Measurements from ENCODE around the gene LTBP1. TPM values are rescaled to one million over a fixed set of nuclear protein-coding genes. Genes with fewer than 3 reads are reported as not detected.

The LTBP1 gene
- total and polyA plus RNA-seq, 8 donors = 11.0 to 134 (median 25.6) TPM

DNA sequence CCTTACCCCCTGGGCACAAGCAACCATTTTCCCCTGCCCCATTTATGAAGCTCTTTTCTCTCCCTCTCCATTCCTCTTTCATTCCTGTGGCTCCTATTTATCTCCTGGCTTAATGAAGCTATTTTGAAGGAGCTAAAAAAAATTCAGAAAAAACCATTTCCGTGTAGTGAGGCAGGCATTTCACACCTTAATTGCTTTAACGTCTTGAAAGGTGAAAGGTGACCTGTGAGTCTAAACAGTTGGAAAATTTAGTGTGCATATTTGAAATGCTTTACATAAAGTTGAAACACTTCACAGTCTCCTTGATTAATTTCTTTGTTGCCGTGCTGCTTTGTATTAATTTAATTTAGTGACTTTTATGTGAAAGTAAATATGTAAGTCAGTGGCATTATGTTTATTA, 83.6 kb downstream of the LTBP1 start:
- WGBS, 5 donors = 61 to 68% (median 67%) methylated on average over 3 of the region's 3 CpGs
- no peaks in the 10 kb centered on the region for H3K27me3 ChIP-seq
- H3K36me3 ChIP-seq = no peaks in the 10 kb centered on the region
- no peaks in the 10 kb centered on the region for H3K9me3 ChIP-seq
- peaks cover 0 to 8% (median 0%) of the 10 kb centered on the region in 4 donors for H3K4me1 ChIP-seq
- intact Hi-C loops (cut with DNase I; ENCODE audit: low total_unique reads) = no loop called here
- H3K27ac ChIP-seq = no peak overlapping the region
- TF ChIP-seq POLR2AphosphoS5 (IDR thresholded peaks at IDR 0.05) (no peak), EP300 (IDR thresholded peaks at IDR 0.05) (no peak), POLR2A (IDR thresholded peaks at IDR 0.05) (no peak)
- TF ChIP-seq, protein P1, sequence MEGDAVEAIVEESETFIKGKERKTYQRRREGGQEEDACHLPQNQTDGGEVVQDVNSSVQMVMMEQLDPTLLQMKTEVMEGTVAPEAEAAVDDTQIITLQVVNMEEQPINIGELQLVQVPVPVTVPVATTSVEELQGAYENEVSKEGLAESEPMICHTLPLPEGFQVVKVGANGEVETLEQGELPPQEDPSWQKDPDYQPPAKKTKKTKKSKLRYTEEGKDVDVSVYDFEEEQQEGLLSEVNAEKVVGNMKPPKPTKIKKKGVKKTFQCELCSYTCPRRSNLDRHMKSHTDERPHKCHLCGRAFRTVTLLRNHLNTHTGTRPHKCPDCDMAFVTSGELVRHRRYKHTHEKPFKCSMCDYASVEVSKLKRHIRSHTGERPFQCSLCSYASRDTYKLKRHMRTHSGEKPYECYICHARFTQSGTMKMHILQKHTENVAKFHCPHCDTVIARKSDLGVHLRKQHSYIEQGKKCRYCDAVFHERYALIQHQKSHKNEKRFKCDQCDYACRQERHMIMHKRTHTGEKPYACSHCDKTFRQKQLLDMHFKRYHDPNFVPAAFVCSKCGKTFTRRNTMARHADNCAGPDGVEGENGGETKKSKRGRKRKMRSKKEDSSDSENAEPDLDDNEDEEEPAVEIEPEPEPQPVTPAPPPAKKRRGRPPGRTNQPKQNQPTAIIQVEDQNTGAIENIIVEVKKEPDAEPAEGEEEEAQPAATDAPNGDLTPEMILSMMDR (IDR thresholded peaks at IDR 0.05) = no peak
- H3K4me3 ChIP-seq = no peak overlapping the region
- DNase-seq = no peak

DNA sequence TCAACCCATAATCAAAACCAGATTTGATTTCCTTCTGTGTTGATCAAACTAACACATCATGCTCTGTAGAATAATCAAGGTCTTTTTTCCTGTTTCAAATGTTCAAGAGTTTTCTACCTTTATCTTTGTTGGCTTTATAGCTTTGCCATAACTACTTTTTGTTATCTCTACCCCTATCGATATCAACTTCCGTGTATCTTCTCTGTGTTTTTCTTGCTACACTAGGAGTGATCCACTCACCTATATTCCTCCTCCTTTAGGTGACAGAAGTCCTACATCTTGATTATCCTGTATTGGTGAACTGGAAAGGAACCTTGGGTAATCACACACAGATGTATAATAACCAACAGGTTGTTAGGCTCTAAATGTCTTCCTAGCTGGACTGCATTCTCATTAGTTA, 85.5 kb downstream of the LTBP1 start:
- TF ChIP-seq POLR2AphosphoS5 (IDR thresholded peaks at IDR 0.05) (no peak), POLR2A (IDR thresholded peaks at IDR 0.05) (no peak)
- no peak overlapping the region for H3K27ac ChIP-seq
- H3K4me1 ChIP-seq = peaks cover 0 to 8% (median 0%) of the 10 kb centered on the region in 4 donors
- no peak for DNase-seq
- H3K4me3 ChIP-seq = no peak overlapping the region
- 27 to 62% (median 39%) methylated on average over 2 of the region's 2 CpGs for WGBS, 5 donors
- no peaks in the 10 kb centered on the region for H3K27me3 ChIP-seq
- intact Hi-C loops (cut with DNase I; ENCODE audit: low total_unique reads) = no loop called here
- no peaks in the 10 kb centered on the region for H3K9me3 ChIP-seq
- no peaks in the 10 kb centered on the region for H3K36me3 ChIP-seq

DNA sequence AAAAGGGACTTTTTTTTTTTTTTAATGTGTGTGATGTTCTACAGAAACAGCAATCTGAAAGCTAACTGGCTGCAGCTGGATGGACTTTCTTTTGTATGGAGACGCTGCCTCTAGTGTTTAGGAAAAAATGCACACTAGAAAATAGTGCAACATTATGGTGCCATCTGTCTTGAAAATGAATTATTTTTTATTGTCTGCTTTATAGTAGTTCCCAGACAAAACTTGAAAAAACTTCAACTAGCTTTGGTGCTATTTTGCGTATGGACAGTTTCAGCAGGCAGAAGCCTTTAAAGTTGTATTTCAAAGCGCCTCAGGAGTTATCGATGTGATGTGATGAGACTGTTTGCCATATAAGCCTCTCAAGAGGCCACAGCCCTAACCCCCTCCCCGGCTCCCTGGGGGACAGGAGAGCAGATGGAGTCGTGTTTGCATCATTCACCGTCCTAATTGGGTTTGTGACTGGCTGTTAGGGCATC, 86.9 kb downstream of the LTBP1 start:
- DNase-seq = peak in 1 of 2 donors; percentile 78
- Histone ChIP-seq H3K27ac (peak overlapping the region in 2 of 5 donors; percentile 14 to 76), H3K27me3 (no peaks in the 10 kb centered on the region), H3K36me3 (no peaks in the 10 kb centered on the region), H3K9me3 (no peaks in the 10 kb centered on the region), H3K4me3 (peak overlapping the region in 3 of 4 donors; percentile 33 to 35 (median 35)), H3K4me1 (peaks cover 0 to 8% (median 0%) of the 10 kb centered on the region in 4 donors)
- WGBS, 5 donors = 47 to 61% (median 58%) methylated on average over 7 of the region's 7 CpGs
- no peak for TF ChIP-seq EP300 (IDR thresholded peaks at IDR 0.05)
- TF ChIP-seq, protein P1 (IDR thresholded peaks at IDR 0.05) = peak in 5 of 7 experiments; percentile 26 to 47 (median 35)
- intact Hi-C loops (cut with DNase I; ENCODE audit: low total_unique reads) = no loop called here

GRCh38 chr2:33034784-33035183, 88.0 kb downstream of the LTBP1 start:
- no peak overlapping the region for H3K4me3 ChIP-seq
- H3K4me1 ChIP-seq = peaks cover 0 to 8% (median 0%) of the 10 kb centered on the region in 4 donors
- no peaks in the 10 kb centered on the region for H3K36me3 ChIP-seq
- H3K27me3 ChIP-seq = no peaks in the 10 kb centered on the region
- WGBS, 5 donors = 51 to 69% (median 65%) methylated on average over 8 of the region's 8 CpGs
- peak overlapping the region in 3 of 5 donors; percentile 1 to 76 (median 51) for H3K27ac ChIP-seq
- TF ChIP-seq POLR2A (IDR thresholded peaks at IDR 0.05) = no peak
- TF ChIP-seq, protein P1 (IDR thresholded peaks at IDR 0.05) = peak in 3 of 7 experiments; percentile 15 to 33 (median 24)
- DNase-seq = peak in 1 of 2 donors; percentile 63
- H3K9me3 ChIP-seq = no peaks in the 10 kb centered on the region
- intact Hi-C loops (cut with DNase I; ENCODE audit: low total_unique reads) = no loop called here

GRCh38 chr2:33038230-33038629, 91.5 kb downstream of the LTBP1 start:
- peaks cover 0 to 13% (median 2%) of the 10 kb centered on the region in 4 donors for H3K4me1 ChIP-seq
- intact Hi-C loops (cut with DNase I; ENCODE audit: low total_unique reads) = no loop called here
- H3K36me3 ChIP-seq = no peaks in the 10 kb centered on the region
- H3K4me3 ChIP-seq = no peak overlapping the region
- no peaks in the 10 kb centered on the region for H3K27me3 ChIP-seq
- TF ChIP-seq EP300 (IDR thresholded peaks at IDR 0.05) (no peak), POLR2A (IDR thresholded peaks at IDR 0.05) (no peak), POLR2AphosphoS5 (IDR thresholded peaks at IDR 0.05) (no peak)
- TF ChIP-seq, protein P1 (IDR thresholded peaks at IDR 0.05) = no peak
- peak overlapping the region in 2 of 5 donors; percentile 41 to 51 for H3K27ac ChIP-seq
- no peaks in the 10 kb centered on the region for H3K9me3 ChIP-seq
- no peak for DNase-seq
- WGBS, 5 donors = 70 to 86% (median 75%) methylated on average over 4 of the region's 4 CpGs
